Heart right ventricle (tissue), 16 donors: Measurements from ENCODE around the gene ROBO1. TPM values are rescaled to one million over a fixed set of nuclear protein-coding genes. Genes with fewer than 3 reads are reported as not detected.

Experiments used
- ATAC-seq, 8 donors: fragments of 200-7000 bp; cut with Tn5 transposase; one replicate each; pipeline ENCODE4 v1.9.1; 2020; ENCODE audit warnings: mild to moderate bottlenecking in 8 of 8, moderate library complexity in 8 of 8, moderate number of reproducible peaks in 1 of 8
- DNase-seq, 2 donors: peaks; one replicate each; pipeline ENCODE4 v3.0.0-alpha.2; 2020
- H3K27ac ChIP-seq, 10 donors: fragments of 200-600 bp; sonication (generic) in 2 of 10; one replicate each; pipeline versions ENCODE4 v1.5.0 to v1.8.0; 2020 to 2022; ENCODE audit warnings: mild to moderate bottlenecking in 3 of 10
- H3K27me3 ChIP-seq, 7 donors: fragments of 200-600 bp; one replicate each; pipeline ENCODE4 v1.8.0; 2021 to 2022; ENCODE audit warnings: mild to moderate bottlenecking in 2 of 7
- H3K36me3 ChIP-seq, 9 donors: fragments of 200-600 bp; sonication (generic) in 1 of 9; one replicate each; pipeline versions ENCODE4 v1.5.0 to v1.8.0; 2020 to 2022; ENCODE audit warnings: mild to moderate bottlenecking in 2 of 9
- H3K4me1 ChIP-seq, 9 donors: fragments of 200-600 bp; sonication (generic) in 1 of 9; one replicate each; pipeline versions ENCODE4 v1.5.0 to v1.8.0; 2020 to 2022; ENCODE audit warnings: mild to moderate bottlenecking in 4 of 9
- H3K4me3 ChIP-seq, 10 donors: fragments of 200-600 bp; sonication (generic) in 2 of 10; one replicate each; pipeline versions ENCODE4 v1.5.0 to v1.8.0; 2020 to 2022; ENCODE audit warnings: mild to moderate bottlenecking in 7 of 10, moderate library complexity in 2 of 10
- H3K9me3 ChIP-seq, 11 donors: fragments of 200-600 bp in 10 of 11; sonication (generic) in 2 of 11; one replicate each; pipeline versions ENCODE4 v1.5.0 to v1.8.0; 2013 to 2022; ENCODE audit warnings: mild to moderate bottlenecking in 2 of 11, control low read depth in 1 of 11, moderate library complexity in 1 of 11
- CTCF ChIP-seq, 9 donors: fragments of 200-600 bp; sonication (generic) in 2 of 9; IDR thresholded peaks; one replicate each; pipeline versions ENCODE4 v1.5.0 to v1.8.0; 2021 to 2022; ENCODE audit warnings: antibody characterized with exemption in 9 of 9, mild to moderate bottlenecking in 5 of 9, moderate library complexity in 1 of 9
- WGBS, 2 donors: extraction: QIAGEN DNeasy Blood & Tissue Kit; methylation state at CpG; one replicate each; pipeline ENCODE4 v1.1.7; 2013; ENCODE audit warnings: inconsistent platforms in 1 of 2; 5-methylcytosine and 5-hydroxymethylcytosine counted together
- intact Hi-C, 10 donors: fragments of 100-400 bp; cut with DNase I; formaldehyde crosslinking; loops; one replicate each; pipeline versions ENCODE4 v1.11.1 to v1.14.2; 2022
- polyA plus RNA-seq, 2 donors: library from polyadenylated mRNA; stranded (reverse); fragments of 200-250 nt; gene quantifications; one replicate each; pipeline ENCODE4 v1.2.3, GENCODE V29; 2013
- total RNA-seq, 10 donors: library from RNA; stranded (reverse); fragmentation: NEBNext Ultra II Directional in 3 of 10; extraction: Animal tissue kit (Norgen Biotek cat#: 25700) in 3 of 10; gene quantifications; one replicate each; pipeline versions ENCODE4 v1.2.1 to v1.2.4, GENCODE V29; 2021 to 2023
- donor health status: Arrhythmogenic right ventricular cardiomyopathy.
- donor health status: ischemic (EF 13 %, LVEDD 7.1; RV severe dilation, severe dysfunction).
- donor health status: healthy with polysubstance abuse.
- donor health status: DM: no; HTN: yes; CAD: no.
- donor health status: DM: no; HTN: no; CAD: no.
- donor health status: ischemic (EF 25% LVEDD 6.9; RV normal size, moderate dysfunction).
- donor health status: ischemic (EF 25% LVEDD 5.7; RV mildly dilated, moderate dysfunction).
- donor health status: healthy.
- donor health status: DM: yes; HTN: yes; CAD: no.
- donor health status: Ischemic cardiomyopathy.
- donor health status: ischemic (EF 35%, LVEDD 5.7; RV mildly dilated, moderate dysfunction).
- donor health status: nonischemic (EF 11% LVEDD 7.7; RV severe dilation, severe dysfunction).
- donor health status: DM: yes; HTN: yes; CAD: no.
- donor health status: PGD.
- donor health status: ischemic (EF 29% LVEDD 5.4; RV normal size, mild dysfunction).
- donor health status: nonischemic (EF 23%, LVEDD 6.1; RV moderate dilation, normal function).

The ROBO1 gene
- total and polyA plus RNA-seq, 12 donors, result 2.8 to 13.9 (median 5.6) TPM

GRCh38 chr3:78871048-78871447 lies 896.8 kb downstream of the ROBO1 start:
- H3K9me3 ChIP-seq, result no peaks in the 10 kb centered on the region
- TF ChIP-seq CTCF (IDR thresholded peaks at IDR 0.05), result no peak
- WGBS, 2 donors, result 94 to 96% methylated on average over 4 of the region's 4 CpGs

GRCh38 chr3:78870484-78870883 lies 897.3 kb downstream of the ROBO1 start:
- no peaks in the 10 kb centered on the region for H3K36me3 ChIP-seq
- intact Hi-C loops, result no loop called here
- H3K27me3 ChIP-seq, result no peaks in the 10 kb centered on the region
- TF ChIP-seq CTCF (IDR thresholded peaks at IDR 0.05), result no peak
- H3K9me3 ChIP-seq, result no peaks in the 10 kb centered on the region
- WGBS, 2 donors, result 87 to 94% methylated on average over 3 of the region's 3 CpGs
- no peak overlapping the region for H3K27ac ChIP-seq
- ATAC-seq (no peak), DNase-seq (no peak)
- peaks cover 0 to 21% (median 0%) of the 10 kb centered on the region in 9 donors for H3K4me1 ChIP-seq
- no peak overlapping the region for H3K4me3 ChIP-seq

More at GRCh38 chr3:78871048-78871447, 896.8 kb downstream of the ROBO1 start:
- Histone ChIP-seq H3K36me3 (no peaks in the 10 kb centered on the region), H3K27me3 (no peaks in the 10 kb centered on the region), H3K4me3 (no peak overlapping the region), H3K27ac (no peak overlapping the region), H3K4me1 (peaks cover 0 to 21% (median 0%) of the 10 kb centered on the region in 9 donors)
- DNase-seq (no peak), ATAC-seq (no peak)
- intact Hi-C loops, result no loop called here

- TF ChIP-seq CTCF (IDR thresholded peaks at IDR 0.05), result no peak
- DNase-seq (no peak), ATAC-seq (no peak)
- Histone ChIP-seq H3K27ac (no peak overlapping the region), H3K9me3 (no peaks in the 10 kb centered on the region), H3K4me1 (peaks cover 0 to 21% (median 0%) of the 10 kb centered on the region in 9 donors), H3K27me3 (no peaks in the 10 kb centered on the region), H3K4me3 (no peak overlapping the region), H3K36me3 (no peaks in the 10 kb centered on the region)
- intact Hi-C loops, result no loop called here
- whole genome bisulfite sequencing, 2 donors, result 87 to 90% methylated on average over 1 of the region's 1 CpG
These were observed 899.2 kb downstream of the ROBO1 start for GRCh38 chr3:78868570-78868969.

- no peaks in the 10 kb centered on the region for H3K9me3 ChIP-seq
- TF ChIP-seq CTCF (IDR thresholded peaks at IDR 0.05), result no peak
- intact Hi-C loops, result no loop called here
- 47 to 50% methylated on average over 7 of the region's 7 CpGs for WGBS, 2 donors
- no peaks in the 10 kb centered on the region for H3K36me3 ChIP-seq
- peaks cover 0 to 17% (median 0%) of the 10 kb centered on the region in 9 donors for H3K4me1 ChIP-seq
- no peaks in the 10 kb centered on the region for H3K27me3 ChIP-seq
- no peak overlapping the region for H3K4me3 ChIP-seq
- DNase-seq, result no peak
- H3K27ac ChIP-seq, result no peak overlapping the region
- ATAC-seq, result no peak
These were observed 900.1 kb downstream of the ROBO1 start for GRCh38 chr3:78867409-78868372.
